Type B pancreatic cell (in vitro differentiated cells): ENCODE results near the gene ABAT. TPM values are rescaled to one million over a fixed set of nuclear protein-coding genes. Genes with fewer than 3 reads are reported as not detected.

Experiments used
- DNase-seq: peaks from one replicate; pipeline ENCODE4 v3.0.0; 2021; ENCODE audit warnings: mixed read lengths; ENCODE audit not compliant: unreplicated experiment; ENCODE audit errors: extremely low spot score
- H3K27ac Mint-ChIP-seq: 2 replicates; pipeline ENCODE4 v1.8.0; 2021; ENCODE audit warnings: mild to moderate bottlenecking, mixed read lengths
- H3K27me3 Mint-ChIP-seq: 2 replicates; pipeline ENCODE4 v1.8.0; 2021; ENCODE audit warnings: mixed read lengths
- H3K36me3 Mint-ChIP-seq: 2 replicates; pipeline ENCODE4 v1.8.0; 2021; ENCODE audit warnings: mixed read lengths
- H3K4me1 Mint-ChIP-seq: one replicate; pipeline ENCODE4 v1.8.0; 2021; ENCODE audit warnings: mixed read lengths; ENCODE audit not compliant: unreplicated experiment
- H3K4me3 Mint-ChIP-seq: 2 replicates; pipeline ENCODE4 v1.8.0; 2021; ENCODE audit warnings: mild to moderate bottlenecking, mixed read lengths
- H3K9me3 Mint-ChIP-seq: 2 replicates; pipeline ENCODE4 v1.8.0; 2021; ENCODE audit warnings: mixed read lengths
- total RNA-seq: library from RNA; stranded (reverse); gene quantifications from 2 replicates; pipeline ENCODE4 v1.2.1, GENCODE V29; 2021; ENCODE audit warnings: low replicate concordance
- TF ChIP-seq, protein P1 (sequence below): fragments of 200-600 bp; sonication (generic); conservative IDR thresholded peaks from 2 replicates; pipeline ENCODE4 v1.5.0; 2021; ENCODE audit warnings: antibody characterized with exemption, mild to moderate bottlenecking

ABAT gene
- total RNA-seq, 1 donor from 2014 or later, result 32.1 TPM

DNA sequence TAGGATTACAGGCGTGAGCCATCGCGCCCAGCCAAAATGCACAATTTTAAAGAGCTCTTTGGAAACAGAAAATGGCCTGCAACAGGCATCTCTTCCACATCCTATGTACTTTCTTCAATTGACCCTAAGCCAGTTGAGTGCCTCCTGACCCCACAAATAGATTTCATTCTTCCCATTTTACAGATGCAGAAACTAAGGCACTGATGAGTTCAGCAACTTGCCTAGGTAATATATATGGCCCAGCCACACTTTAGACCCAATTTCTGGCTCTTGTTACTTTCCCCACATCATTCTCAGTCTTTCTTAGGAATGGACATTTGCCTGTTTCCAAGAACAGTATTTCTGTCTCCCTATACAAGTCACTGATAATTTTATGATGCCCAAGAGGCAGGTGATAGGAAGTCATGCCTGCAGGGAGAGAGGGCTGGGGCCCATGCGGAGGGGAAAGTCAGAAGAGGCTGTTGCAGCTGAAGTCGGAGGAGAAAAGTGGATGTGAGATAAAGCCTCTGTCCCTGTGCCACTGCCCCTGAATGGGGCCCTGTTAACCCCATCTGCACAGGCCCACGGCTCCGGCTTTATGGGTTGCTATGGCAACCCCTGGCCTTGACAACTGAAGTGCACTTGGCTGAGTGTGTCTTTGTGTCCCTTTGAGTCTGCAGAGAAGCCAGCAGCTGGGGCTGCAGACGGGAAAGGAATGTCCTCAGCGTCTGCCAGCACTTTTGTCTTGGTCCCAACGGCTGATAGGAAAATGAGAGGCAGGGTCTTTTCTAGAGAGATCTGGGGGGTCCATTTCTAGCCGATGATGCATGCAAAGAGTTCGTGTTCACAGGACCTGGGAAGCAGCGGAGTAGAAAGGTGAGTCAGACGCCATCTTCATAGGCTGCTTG is 45.9 kb downstream of the ABAT start:
- Mint-ChIP-seq H3K27ac (no peak overlapping the region), H3K4me1 (peaks cover 11% of the 10 kb centered on the region), H3K9me3 (no peaks in the 10 kb centered on the region), H3K36me3 (peaks cover 2% of the 10 kb centered on the region), H3K4me3 (no peak overlapping the region), H3K27me3 (no peaks in the 10 kb centered on the region)
- TF ChIP-seq, protein P1, sequence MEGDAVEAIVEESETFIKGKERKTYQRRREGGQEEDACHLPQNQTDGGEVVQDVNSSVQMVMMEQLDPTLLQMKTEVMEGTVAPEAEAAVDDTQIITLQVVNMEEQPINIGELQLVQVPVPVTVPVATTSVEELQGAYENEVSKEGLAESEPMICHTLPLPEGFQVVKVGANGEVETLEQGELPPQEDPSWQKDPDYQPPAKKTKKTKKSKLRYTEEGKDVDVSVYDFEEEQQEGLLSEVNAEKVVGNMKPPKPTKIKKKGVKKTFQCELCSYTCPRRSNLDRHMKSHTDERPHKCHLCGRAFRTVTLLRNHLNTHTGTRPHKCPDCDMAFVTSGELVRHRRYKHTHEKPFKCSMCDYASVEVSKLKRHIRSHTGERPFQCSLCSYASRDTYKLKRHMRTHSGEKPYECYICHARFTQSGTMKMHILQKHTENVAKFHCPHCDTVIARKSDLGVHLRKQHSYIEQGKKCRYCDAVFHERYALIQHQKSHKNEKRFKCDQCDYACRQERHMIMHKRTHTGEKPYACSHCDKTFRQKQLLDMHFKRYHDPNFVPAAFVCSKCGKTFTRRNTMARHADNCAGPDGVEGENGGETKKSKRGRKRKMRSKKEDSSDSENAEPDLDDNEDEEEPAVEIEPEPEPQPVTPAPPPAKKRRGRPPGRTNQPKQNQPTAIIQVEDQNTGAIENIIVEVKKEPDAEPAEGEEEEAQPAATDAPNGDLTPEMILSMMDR, result no peak
- DNase-seq, result no peak

DNA sequence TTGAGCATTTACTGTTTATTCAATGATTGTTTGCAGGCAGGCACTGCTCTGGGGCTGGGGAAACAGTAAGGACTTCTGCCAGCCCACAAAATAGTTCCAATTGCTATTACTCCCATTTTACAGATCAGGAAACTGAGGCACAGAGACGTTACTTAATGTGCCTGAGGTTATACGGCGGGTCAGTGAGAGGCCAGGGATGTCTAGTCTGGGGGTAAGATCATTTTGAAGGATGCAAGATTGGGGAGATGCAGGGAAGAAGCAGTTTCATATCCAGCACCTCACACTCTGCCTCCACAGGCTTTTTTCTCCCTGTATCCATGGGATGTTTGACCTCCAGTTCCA is 46.5 kb downstream of the ABAT start:
- Mint-ChIP-seq H3K36me3 (peaks cover 8% of the 10 kb centered on the region), H3K4me3 (no peak overlapping the region), H3K27me3 (no peaks in the 10 kb centered on the region), H3K9me3 (no peaks in the 10 kb centered on the region), H3K27ac (no peak overlapping the region), H3K4me1 (peaks cover 11% of the 10 kb centered on the region)
- TF ChIP-seq, protein P1, result no peak
- no peak for DNase-seq

DNA sequence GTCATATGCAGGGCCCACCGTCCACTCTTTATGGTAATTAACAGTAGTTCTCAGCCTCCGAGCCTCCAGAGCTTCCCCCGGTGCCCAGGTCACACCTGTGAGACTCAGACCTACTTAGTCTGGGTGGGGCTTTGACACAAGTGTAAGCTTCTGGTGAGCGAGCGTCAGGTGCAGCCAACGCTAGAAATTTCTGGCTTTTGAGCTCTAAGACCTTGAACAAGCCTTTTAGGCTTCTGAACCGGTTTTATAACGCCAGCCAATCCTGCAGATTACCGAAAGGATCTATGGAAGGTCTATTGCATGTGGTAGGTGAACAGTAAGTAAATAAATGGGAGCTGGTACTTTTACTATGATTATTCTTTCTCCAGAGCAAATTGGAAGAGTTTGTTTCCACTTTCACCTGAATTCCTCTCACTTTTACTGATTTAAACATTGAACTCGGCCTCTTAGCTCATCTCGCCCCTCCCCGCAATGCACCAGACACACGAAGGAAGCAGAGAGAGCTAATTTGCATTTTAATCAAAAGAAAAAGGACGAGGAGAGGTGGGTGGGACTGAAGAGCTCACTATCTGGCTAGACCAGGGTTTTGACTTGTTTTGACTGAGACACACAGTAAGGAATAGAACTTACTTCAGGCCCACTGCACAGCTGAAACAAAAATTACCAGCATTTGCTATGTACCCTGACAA is 47.1 kb downstream of the ABAT start:
- DNase-seq, result no peak
- Mint-ChIP-seq H3K27me3 (no peaks in the 10 kb centered on the region), H3K27ac (no peak overlapping the region), H3K36me3 (peaks cover 8% of the 10 kb centered on the region), H3K4me1 (peaks cover 11% of the 10 kb centered on the region), H3K9me3 (no peaks in the 10 kb centered on the region), H3K4me3 (peak overlapping the region; percentile 9)
- TF ChIP-seq, protein P1, result no peak

DNA sequence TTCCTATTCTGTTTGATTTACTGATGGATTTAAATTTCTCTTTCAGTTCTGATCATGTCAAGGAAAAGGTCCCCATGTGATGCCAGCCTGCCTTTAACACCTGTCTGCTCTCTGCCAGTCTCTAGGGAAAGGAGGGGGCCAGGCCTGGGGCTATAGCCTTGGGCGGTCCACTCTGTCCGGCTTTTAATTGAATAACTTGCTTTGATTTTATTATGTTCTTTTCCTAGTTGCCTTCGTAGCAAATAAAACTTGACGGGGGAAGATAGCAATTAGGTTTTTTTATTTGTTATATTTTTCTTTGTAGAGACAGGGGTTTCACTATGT is 47.6 kb downstream of the ABAT start:
- TF ChIP-seq, protein P1, result no peak
- Mint-ChIP-seq H3K9me3 (no peaks in the 10 kb centered on the region), H3K36me3 (peaks cover 8% of the 10 kb centered on the region), H3K27ac (no peak overlapping the region), H3K4me1 (peaks cover 12% of the 10 kb centered on the region), H3K27me3 (no peaks in the 10 kb centered on the region), H3K4me3 (no peak overlapping the region)
- DNase-seq, result no peak

DNA sequence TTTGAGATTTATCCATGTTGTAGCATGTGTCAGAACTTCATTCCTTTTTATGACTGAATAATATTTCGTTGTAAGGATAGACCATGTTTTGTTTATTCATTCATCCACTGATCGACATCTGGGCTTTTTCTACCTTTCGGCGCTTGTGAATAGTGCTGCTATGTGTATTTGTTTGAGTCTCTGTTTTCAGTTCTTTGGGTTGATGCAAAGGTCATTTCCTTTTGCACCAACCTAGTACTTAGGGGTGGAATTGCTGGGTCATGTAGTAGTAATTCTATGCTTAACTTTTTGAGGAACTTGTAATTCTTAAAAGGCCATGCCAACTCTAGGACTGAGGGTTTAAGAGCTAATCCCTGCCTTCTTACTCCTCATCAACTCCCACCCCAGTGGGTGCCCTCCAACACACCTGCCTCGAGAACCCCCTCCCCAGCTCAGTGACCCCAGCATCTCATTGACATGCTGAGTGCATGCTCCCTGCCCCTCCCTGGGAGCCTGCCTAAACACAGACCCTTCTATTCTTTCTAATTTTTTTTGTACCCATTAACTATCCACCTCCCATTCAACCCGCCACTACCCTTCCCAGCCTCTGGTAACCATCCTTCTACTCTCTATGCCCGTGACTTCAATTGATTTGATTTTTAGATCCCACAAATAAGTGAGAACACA is 51.2 kb downstream of the ABAT start:
- no peak overlapping the region for H3K4me3 Mint-ChIP-seq
- TF ChIP-seq, protein P1, result no peak
- H3K4me1 Mint-ChIP-seq, result peaks cover 17% of the 10 kb centered on the region
- no peak overlapping the region for H3K27ac Mint-ChIP-seq
- peaks cover 8% of the 10 kb centered on the region for H3K36me3 Mint-ChIP-seq
- H3K27me3 Mint-ChIP-seq, result no peaks in the 10 kb centered on the region
- no peaks in the 10 kb centered on the region for H3K9me3 Mint-ChIP-seq
- DNase-seq, result no peak
